ENCODE measurements around the gene VMP1. TPM values are rescaled to one million over a fixed set of nuclear protein-coding genes. Genes with fewer than 3 reads are reported as not detected.

VMP1 gene
- total RNA-seq = 158 and 176 TPM in 2 replicates

DNA sequence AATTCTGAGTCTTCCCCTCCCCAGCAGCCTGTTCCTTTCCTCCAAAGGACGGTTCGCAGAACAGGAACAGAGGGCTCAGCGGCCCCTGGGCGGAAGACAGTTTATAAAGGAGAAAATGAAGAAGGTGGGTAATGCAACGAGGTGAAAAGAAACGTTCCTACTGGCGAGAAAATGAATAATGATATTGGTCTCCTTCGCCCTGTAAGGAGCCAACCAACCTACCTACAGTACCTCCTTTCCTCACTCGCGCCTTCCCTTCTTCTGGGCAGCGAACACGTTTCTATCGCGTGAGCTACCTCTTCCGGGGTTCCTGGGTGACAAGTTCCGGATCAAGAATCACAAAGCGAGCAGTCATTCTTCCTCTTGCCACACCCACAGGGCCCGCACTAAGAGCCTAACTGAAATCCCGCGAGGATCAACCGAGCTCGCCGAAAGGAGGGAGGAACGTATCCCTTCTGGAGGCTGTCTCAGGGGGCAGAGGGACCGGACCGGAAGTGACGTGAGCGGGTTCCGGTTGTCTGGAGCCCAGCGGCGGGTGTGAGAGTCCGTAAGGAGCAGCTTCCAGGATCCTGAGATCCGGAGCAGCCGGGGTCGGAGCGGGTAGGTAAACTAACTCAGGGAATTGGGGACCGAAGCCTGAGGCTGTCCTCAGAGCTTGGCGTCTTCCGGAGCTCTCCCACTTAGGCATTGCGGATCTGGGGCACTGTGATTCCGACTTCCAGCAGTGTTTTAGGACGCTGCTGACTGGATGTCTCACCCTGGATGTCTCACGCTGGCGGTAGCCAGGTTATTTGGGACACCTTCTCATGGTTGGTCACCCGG is at the start of gene VMP1, which contains the start of gene PTRH2:
Gene VMP1, plus strand, starts transcription at position 506 of the 822 bp plus-strand sequence. CDS start 23,793 bp downstream, outside the sequence.
Gene PTRH2, minus strand, starts transcription at position 282 of the 822 bp plus-strand sequence. CDS start 9,452 bp downstream, outside the sequence.
- TF ChIP-seq, protein P1, sequence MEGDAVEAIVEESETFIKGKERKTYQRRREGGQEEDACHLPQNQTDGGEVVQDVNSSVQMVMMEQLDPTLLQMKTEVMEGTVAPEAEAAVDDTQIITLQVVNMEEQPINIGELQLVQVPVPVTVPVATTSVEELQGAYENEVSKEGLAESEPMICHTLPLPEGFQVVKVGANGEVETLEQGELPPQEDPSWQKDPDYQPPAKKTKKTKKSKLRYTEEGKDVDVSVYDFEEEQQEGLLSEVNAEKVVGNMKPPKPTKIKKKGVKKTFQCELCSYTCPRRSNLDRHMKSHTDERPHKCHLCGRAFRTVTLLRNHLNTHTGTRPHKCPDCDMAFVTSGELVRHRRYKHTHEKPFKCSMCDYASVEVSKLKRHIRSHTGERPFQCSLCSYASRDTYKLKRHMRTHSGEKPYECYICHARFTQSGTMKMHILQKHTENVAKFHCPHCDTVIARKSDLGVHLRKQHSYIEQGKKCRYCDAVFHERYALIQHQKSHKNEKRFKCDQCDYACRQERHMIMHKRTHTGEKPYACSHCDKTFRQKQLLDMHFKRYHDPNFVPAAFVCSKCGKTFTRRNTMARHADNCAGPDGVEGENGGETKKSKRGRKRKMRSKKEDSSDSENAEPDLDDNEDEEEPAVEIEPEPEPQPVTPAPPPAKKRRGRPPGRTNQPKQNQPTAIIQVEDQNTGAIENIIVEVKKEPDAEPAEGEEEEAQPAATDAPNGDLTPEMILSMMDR (IDR thresholded peaks at IDR 0.05) = no peak
- ChIA-PET POLR2A (interaction anchor here (0.5 to 2.4 kb wide), 18 partner anchors 9 to 1072 kb away, joined by 3 to 45 read pairs (median 3); partner anchors contain the start of genes CLTC, DHX40, RNFT1 and RPS6KB1), CTCF (interaction anchor here (0.7 to 1.3 kb wide), 5 partner anchors 40 to 370 kb away, joined by 3 to 4 read pairs (median 3); partner anchors contain the start of gene TUBD1)
- Mint-ChIP-seq H3K9me3 (no peaks in the 10 kb centered on the region), H3K4me1 (peaks cover 72% of the 10 kb centered on the region), H3K27me3 (no peaks in the 10 kb centered on the region), H3K4me3 (peak within 1 kb of the TSS; percentile 99), H3K36me3 (ENCODE audit: low read depth) (peaks cover 32% of the 10 kb centered on the region), H3K27ac (peak within 1 kb of the TSS; percentile 97)
- intact Hi-C loops (cut with micrococcal nuclease) = loop anchor here (1.0 to 5.0 kb wide), 6 partner anchors 11 to 186 kb away; partner anchors contain the start of genes CLTC, DHX40 and RPS6KB1
- ATAC-seq (ENCODE audit: low read depth) = peak; percentile 95
- peak; percentile 79 for DNase-seq

DNA sequence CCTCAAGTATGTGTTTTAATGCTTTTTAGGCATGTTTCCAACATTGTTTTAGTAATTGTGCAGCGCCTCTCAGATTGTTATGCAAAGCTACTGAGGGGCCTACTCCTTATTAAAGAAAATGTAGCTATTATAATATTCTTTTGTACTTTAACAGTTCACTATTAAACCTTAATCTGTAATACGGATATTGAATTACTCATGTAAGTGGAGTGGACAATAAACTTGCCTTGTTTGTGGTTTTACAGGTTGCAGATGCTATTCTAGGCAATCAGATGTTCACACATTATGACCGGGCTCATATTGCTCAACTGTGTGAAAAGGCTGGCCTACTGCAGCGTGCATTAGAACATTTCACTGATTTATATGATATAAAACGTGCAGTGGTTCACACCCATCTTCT is 41.2 kb upstream of the VMP1 start:
- ChIA-PET CTCF (no interaction called here), POLR2A (interaction anchor here (0.5 kb wide), 1 partner anchor 304 kb away, joined by 5 read pairs; no protein-coding TSS in a partner anchor)
- TF ChIP-seq, protein P1 (IDR thresholded peaks at IDR 0.05) = no peak
- Mint-ChIP-seq H3K4me1 (peaks cover 34% of the 10 kb centered on the region), H3K9me3 (no peaks in the 10 kb centered on the region), H3K4me3 (no peak overlapping the region), H3K36me3 (ENCODE audit: low read depth) (peaks cover 78% of the 10 kb centered on the region), H3K27me3 (no peaks in the 10 kb centered on the region), H3K27ac (no peak overlapping the region)
- intact Hi-C loops (cut with micrococcal nuclease) = no loop called here
- DNase-seq (no peak), ATAC-seq (ENCODE audit: low read depth) (no peak)

DNA sequence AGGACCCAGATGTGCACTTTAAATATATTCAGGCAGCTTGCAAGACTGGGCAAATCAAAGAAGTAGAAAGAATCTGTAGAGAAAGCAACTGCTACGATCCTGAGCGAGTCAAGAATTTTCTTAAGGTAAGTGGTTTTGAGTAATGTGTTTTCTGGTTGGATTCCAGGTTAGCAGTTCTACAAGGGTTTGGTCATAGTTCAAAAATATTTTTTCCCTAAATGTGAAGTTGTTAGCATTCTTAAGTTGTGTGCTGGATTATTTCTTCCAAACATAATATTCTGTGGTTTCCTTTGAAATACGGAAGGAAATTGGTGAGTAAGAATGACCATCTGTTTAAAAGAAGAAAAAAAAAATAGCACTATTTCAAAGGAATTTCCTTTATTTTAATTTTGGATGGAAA is 38.6 kb upstream of the VMP1 start:
- no peak for DNase-seq
- no peaks in the 10 kb centered on the region for H3K9me3 Mint-ChIP-seq
- peak overlapping the region; percentile 66 for H3K27ac Mint-ChIP-seq
- H3K36me3 Mint-ChIP-seq (ENCODE audit: low read depth) = peaks cover 72% of the 10 kb centered on the region
- ChIA-PET CTCF (no interaction called here), POLR2A (interaction anchor here (1.3 to 4.1 kb wide), 2 partner anchors 41 to 49 kb away, joined by 6 to 41 read pairs; partner anchors contain the start of gene CLTC)
- TF ChIP-seq, protein P1 (IDR thresholded peaks at IDR 0.05) = no peak
- peak overlapping the region; percentile 24 for H3K4me3 Mint-ChIP-seq
- intact Hi-C loops (cut with micrococcal nuclease) = loop anchor here (1.0 to 2.0 kb wide), 2 partner anchors 27 to 50 kb away; partner anchors contain the start of gene CLTC
- H3K4me1 Mint-ChIP-seq = peaks cover 50% of the 10 kb centered on the region
- H3K27me3 Mint-ChIP-seq = no peaks in the 10 kb centered on the region
- peak; percentile 25 for ATAC-seq (ENCODE audit: low read depth)

DNA sequence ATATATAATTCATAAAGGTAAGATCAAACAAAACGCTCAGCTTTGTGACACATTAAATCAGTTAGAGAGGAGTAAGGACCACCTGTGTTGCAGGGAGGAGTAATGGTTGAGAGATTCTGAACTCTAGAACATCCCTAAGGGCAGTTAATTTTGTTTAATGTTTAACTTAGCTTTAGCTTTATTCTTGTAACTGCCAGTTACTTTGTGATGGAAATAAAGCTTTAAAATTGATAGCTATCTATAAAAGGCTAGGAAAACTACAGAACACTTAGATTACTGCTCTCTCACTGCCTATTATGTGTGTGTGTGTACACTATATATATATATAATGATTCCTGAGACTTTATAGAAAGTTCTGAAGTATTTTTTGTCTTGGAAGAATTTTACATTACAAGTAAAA is 38.0 kb upstream of the VMP1 start:
- H3K27ac Mint-ChIP-seq = peak overlapping the region; percentile 77
- ChIA-PET POLR2A (interaction anchor here (0.5 to 4.1 kb wide), 4 partner anchors 13 to 50 kb away, joined by 5 to 41 read pairs (median 8); partner anchors contain the start of gene CLTC), CTCF (interaction anchor here (1.5 kb wide), 1 partner anchor 9 kb away, joined by 5 read pairs; no protein-coding TSS in a partner anchor)
- no peak overlapping the region for H3K4me3 Mint-ChIP-seq
- intact Hi-C loops (cut with micrococcal nuclease) = loop anchor here (1.0 to 2.0 kb wide), 2 partner anchors 27 to 51 kb away; partner anchors contain the start of gene CLTC
- ATAC-seq (ENCODE audit: low read depth) (peak; percentile 71), DNase-seq (no peak)
- TF ChIP-seq, protein P1 (IDR thresholded peaks at IDR 0.05) = no peak
- no peaks in the 10 kb centered on the region for H3K9me3 Mint-ChIP-seq
- H3K27me3 Mint-ChIP-seq = no peaks in the 10 kb centered on the region
- H3K4me1 Mint-ChIP-seq = peaks cover 56% of the 10 kb centered on the region
- H3K36me3 Mint-ChIP-seq (ENCODE audit: low read depth) = peaks cover 66% of the 10 kb centered on the region
